SK-N-MC (cell line): Measurements from ENCODE around the gene C10orf143.
A peak's percentile ranks its signal among the peaks of the same experiment; 100 is the strongest.
"Not testable (repeated sequence)": the region's sequence is repeated elsewhere in the genome, so short reads cannot be mapped to it uniquely, and the experiment has no call there.

ENCODE experiments used
- DNase-seq: peaks from one replicate; pipeline ENCODE4 v3.0.0-alpha.2; 2011; ENCODE audit warnings: low read depth, low spot score
- H3K27ac ChIP-seq: fragments of 200-600 bp; sonication (generic); 2 replicates; pipeline ENCODE4 v1.5.1; 2016; ENCODE audit warnings: mixed run types
- H3K36me3 ChIP-seq: fragments of 200-600 bp; sonication (generic); 2 replicates; pipeline ENCODE4 v1.6.1; 2017; ENCODE audit warnings: antibody characterized with exemption, low read length, mixed read lengths; ENCODE audit not compliant: insufficient read depth
- H3K4me3 ChIP-seq: fragments of 200-600 bp; sonication (generic); 2 replicates; pipeline ENCODE4 v1.5.1; 2016
- H3K9ac ChIP-seq: fragments of 200-600 bp; sonication (generic); 2 replicates; pipeline ENCODE4 v1.8.0; 2017; ENCODE audit warnings: mixed run types, mixed read lengths; ENCODE audit not compliant: insufficient read length
- H3K9me3 ChIP-seq: fragments of 200-600 bp; sonication (generic); 2 replicates; pipeline ENCODE4 v1.6.1; 2017; ENCODE audit warnings: low read depth, mild to moderate bottlenecking, antibody characterized with exemption, low read length, moderate library complexity, mixed read lengths
- EZH2 ChIP-seq: fragments of 200-600 bp; sonication (generic); IDR thresholded peaks from one replicate; pipeline ENCODE4 v1.6.1; 2017; ENCODE audit warnings: antibody characterized with exemption
- FOXP2 ChIP-seq: optimal IDR thresholded peaks from 2 replicates; pipeline ENCODE3; 2011; ENCODE audit warnings: mild to moderate bottlenecking, moderate library complexity; ENCODE audit not compliant: insufficient read depth; ENCODE audit errors: extremely low read length, control extremely low read depth
- POLR2AphosphoS5 ChIP-seq: IDR thresholded peaks from 2 replicates; pipeline ENCODE4 v1.6.1; 2012; ENCODE audit warnings: mild to moderate bottlenecking, low read depth, low read length, borderline replicate concordance

Gene C10orf143

GRCh38 chr10:130121486-130122079 is 11.0 kb upstream of the C10orf143 start:
- Histone ChIP-seq H3K9me3 (no peaks in the 10 kb centered on the region), H3K9ac (no peak overlapping the region), H3K36me3 (no peaks in the 10 kb centered on the region), H3K27ac (no peak overlapping the region), H3K4me3 (no peak overlapping the region)
- DNase-seq = no peak
- no peak for TF ChIP-seq POLR2AphosphoS5

DNA sequence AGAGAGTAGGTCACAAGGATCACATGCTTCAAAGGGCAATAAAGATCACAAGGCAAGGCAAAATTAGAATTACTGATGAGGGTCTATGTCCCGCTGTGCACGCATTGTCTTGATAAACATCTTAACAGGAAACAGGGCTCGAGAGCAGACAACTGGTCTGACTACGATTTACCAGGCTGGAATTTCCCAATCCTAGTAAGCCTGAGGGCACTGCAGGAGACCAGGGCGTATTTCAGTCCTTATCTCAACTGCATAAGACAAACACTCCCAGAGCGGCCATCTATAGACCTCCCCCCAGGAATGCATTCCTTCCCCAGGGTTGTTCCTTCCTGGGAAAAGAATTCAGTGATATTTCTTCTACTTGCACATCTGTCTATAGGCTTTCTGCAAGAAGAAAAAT is 6.9 kb upstream of the C10orf143 start:
- not testable (repeated sequence) for H3K9me3 ChIP-seq, H3K27ac ChIP-seq, H3K9ac ChIP-seq, H3K36me3 ChIP-seq, DNase-seq, H3K4me3 ChIP-seq

GRCh38 chr10:130116942-130117341 is 6.3 kb upstream of the C10orf143 start:
- not testable (repeated sequence) for DNase-seq, H3K9me3 ChIP-seq, H3K9ac ChIP-seq, H3K27ac ChIP-seq, H3K4me3 ChIP-seq, H3K36me3 ChIP-seq

GRCh38 chr10:130112821-130113220 is 2.2 kb upstream of the C10orf143 start:
- H3K36me3 ChIP-seq = no peaks in the 10 kb centered on the region
- H3K9ac ChIP-seq = no peak overlapping the region
- no peak overlapping the region for H3K4me3 ChIP-seq
- no peak for TF ChIP-seq POLR2AphosphoS5
- TF ChIP-seq EZH2 = no peak
- TF ChIP-seq FOXP2 = no peak
- H3K27ac ChIP-seq = no peak overlapping the region
- no peak for DNase-seq
- no peaks in the 10 kb centered on the region for H3K9me3 ChIP-seq

DNA sequence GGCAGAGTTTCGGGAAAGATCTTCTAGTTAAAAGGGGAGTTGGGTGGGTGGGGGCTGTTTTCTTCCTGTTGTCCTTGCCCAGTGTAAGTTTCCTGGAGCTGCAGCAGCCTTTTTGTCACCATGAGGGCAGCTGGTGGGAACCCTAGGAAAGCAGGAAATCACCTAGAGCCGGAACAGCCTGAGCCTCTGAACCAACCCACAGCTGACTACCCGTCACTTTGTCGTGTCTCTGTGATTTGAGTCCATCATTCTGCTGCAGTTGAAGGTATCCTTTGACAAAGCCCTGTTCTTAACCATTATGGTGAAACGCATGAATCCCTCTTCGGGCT is 1.2 kb upstream of the C10orf143 start:
- no peak overlapping the region for H3K27ac ChIP-seq
- H3K36me3 ChIP-seq = no peaks in the 10 kb centered on the region
- H3K9ac ChIP-seq = no peak overlapping the region
- H3K9me3 ChIP-seq = no peaks in the 10 kb centered on the region
- TF ChIP-seq EZH2 (no peak), POLR2AphosphoS5 (no peak), FOXP2 (no peak)
- DNase-seq = no peak
- peak overlapping the region; percentile 95 for H3K4me3 ChIP-seq

DNA sequence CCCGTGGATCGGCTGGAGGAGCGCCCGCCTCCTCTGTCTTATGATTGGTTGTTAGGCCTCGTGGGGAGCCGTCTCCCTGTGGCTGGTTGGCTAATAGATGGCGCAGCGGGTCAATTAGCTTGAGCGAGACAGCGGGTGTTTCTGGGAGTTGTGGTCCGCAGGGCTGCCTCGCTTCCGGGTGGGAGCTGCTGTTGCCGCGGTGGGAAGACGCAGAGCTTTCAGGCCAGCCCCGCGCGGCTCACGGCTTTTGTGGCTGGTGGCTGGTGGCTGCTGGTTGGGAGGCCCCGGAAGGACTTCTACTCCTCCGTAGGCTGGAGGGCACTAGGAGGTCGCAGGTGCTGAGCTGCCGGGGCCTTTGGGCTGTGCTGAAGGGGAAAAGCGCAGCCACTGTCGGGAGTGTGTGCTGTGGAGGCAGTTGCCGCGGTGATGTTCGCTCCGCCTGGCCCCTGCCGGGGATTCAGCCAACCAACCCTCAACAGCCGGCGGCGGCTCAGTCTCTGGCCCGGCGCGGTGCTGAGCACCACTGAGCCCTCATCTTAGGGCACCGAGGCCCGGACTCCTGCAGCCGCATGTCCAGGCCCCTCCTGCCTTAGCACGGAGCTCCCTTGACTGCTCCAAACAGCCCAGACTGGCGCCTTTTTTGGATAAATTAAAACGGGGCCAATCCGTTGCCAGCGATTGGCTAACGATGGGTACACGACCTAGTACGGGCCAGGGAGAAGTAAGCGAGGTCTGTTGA is 652 bp upstream of the C10orf143 start:
- peak; percentile 73 for DNase-seq
- Histone ChIP-seq H3K9ac (peak overlapping the region; percentile 86), H3K4me3 (peak overlapping the region; percentile 95), H3K9me3 (no peaks in the 10 kb centered on the region), H3K36me3 (no peaks in the 10 kb centered on the region), H3K27ac (peak overlapping the region; percentile 75; the same call in 1 of the 2 replicates)
- TF ChIP-seq FOXP2 = no peak
- TF ChIP-seq POLR2AphosphoS5 = peak; percentile 59; the same call in 1 of the 2 replicates

DNA sequence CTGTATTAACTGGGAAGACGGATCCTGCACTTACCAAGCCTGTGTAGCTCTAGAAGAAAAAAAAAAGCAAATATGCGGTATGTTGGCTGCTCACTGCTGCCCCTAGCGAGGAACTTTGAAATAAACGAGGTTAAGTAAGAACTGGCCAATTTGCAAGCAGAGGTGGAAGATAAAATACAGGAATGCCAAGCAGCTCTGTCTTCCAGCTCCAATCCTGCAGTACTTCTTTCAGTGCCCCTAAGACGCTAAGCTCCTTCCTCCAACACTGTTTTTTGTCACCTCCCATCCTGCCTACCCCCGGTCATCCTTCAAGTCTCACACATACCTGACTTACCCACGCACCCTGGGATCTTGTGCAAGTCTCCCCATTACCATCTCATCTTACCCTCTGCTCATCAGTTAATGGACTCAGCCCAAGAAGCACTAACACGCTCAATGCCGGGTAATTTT is 809 bp downstream of the C10orf143 start:
- peak; percentile 75 for DNase-seq
- H3K36me3 ChIP-seq = no peaks in the 10 kb centered on the region
- peak overlapping the region; percentile 86 for H3K9ac ChIP-seq
- TF ChIP-seq POLR2AphosphoS5 (no peak), FOXP2 (no peak), EZH2 (no peak)
- H3K9me3 ChIP-seq = no peaks in the 10 kb centered on the region
- H3K27ac ChIP-seq = peak overlapping the region; percentile 79
- H3K4me3 ChIP-seq = peak overlapping the region; percentile 95

DNA sequence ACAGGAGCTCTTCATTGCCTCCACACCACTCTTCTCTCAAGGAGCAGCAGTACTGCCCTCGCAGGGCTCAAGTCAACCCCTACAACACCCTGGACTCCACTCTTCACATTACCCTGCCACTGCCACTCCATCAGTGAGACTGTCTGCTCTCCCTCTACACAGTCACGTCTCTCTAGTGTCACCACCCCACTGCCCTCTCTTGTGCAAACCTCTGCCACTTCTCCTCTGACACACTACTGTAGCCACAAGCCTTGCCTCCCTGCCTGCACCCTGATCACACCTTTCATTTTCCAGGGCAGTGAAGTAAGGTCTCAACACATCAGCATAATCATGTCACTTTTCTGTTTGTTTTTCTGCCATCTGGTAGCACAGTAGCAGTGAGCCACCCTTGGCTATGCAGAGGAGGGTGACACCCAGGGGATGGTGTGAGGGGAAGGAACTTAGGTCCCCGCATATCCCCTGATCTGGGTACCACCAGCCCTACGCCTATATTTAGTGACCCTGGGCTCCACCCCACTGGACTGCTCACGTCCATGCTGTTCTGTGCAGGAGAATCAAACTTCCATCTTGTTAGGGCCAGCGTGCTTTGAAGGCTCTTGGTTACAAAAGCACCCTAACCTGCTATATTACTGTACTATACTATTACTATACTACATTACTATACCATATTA is 1.6 kb downstream of the C10orf143 start:
- Histone ChIP-seq H3K27ac (no peak overlapping the region), H3K36me3 (no peaks in the 10 kb centered on the region), H3K9ac (peak overlapping the region; percentile 86), H3K4me3 (peak overlapping the region; percentile 95), H3K9me3 (no peaks in the 10 kb centered on the region)
- no peak for TF ChIP-seq POLR2AphosphoS5
- TF ChIP-seq EZH2 = no peak
- TF ChIP-seq FOXP2 = no peak
- no peak for DNase-seq

DNA sequence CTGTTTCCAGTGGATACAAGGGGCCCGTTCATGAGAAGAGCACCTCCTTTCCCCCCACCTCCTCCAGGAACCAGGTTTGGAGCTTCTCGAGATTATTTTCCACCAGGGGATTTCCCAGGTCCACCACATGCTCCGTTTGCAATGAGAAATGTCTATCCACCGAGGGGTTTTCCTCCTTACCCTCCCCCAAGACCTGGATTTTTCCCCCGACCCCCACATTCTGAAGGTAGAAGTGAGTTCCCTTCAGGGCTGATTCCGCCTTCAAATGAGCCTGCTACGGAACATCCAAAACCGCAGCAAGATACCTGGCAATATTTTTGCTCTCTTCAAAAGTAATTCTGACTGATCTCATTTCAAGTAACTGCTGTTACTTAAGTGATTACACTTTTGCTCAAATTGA is 2.5 kb downstream of the C10orf143 start:
- not testable (repeated sequence) for H3K27ac ChIP-seq, DNase-seq, H3K9me3 ChIP-seq, H3K36me3 ChIP-seq, H3K9ac ChIP-seq, H3K4me3 ChIP-seq
